Activated CD8-positive, alpha-beta memory T cell treated with anti-CD3 and anti-CD28 coated beads for 4 hours (primary cell): ENCODE results near the gene RPL4.
"Not testable (repeated sequence)": the region's sequence is repeated elsewhere in the genome, so short reads cannot be mapped to it uniquely, and the experiment has no call there.

Source experiments
- DNase-seq, 2 donors: peaks; one replicate each; pipeline ENCODE4 v3.0.0-alpha.2; 2020; ENCODE audit warnings: low read depth in 2 of 2

Gene RPL4

GRCh38 chr15:66504563-66505429 is at the start of gene RPL4, which contains the start of gene ZWILCH:
Gene RPL4 (minus strand): TSS chr15:66504855. CDS start chr15:66504790, 65 bp downstream.
Gene ZWILCH (plus strand): TSS chr15:66505326. CDS start chr15:66505339, 13 bp downstream.
- peak; percentile 55 to 70 for DNase-seq

DNA sequence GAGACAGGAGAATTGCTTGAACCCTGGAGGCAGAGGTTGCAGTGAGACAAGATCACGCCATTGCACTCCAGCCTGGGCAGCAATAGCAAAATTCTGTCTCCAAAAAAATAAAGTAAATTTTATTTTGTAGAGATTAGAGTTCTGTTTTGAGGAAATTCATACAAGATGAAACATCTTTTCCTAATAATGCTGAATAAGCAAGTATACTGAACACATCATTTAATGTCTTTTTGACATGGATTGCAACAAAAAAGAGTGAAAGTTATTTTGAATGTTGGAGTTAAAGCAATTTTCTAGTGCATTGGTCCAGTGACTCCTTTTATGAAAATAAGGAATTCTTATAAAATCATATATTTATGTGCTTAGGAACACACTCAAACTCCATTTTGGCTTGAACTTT is 40.6 kb upstream of the RPL4 start:
- no peak for DNase-seq

DNA sequence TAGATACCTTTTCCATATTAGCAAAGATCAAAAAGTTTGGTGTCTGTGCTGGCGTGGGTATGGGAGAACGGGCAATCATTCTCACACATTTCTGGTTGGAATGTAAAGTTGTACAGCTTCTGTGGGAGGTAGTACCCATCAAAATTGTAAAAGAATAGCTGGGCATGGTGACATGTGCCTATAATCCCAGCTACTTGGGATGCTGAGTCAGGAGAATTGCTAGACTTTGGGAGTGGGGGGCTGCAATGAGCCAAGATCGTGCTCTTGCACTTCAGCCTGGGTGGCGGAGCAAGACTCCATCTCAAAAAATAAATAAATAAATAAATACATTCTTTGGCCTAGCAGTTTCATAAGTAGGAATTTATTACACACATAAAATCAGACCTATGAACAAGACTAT is 38.2 kb upstream of the RPL4 start:
- DNase-seq: no peak

GRCh38 chr15:66535056-66535455 is 30.4 kb upstream of the RPL4 start:
- no peak for DNase-seq

- DNase-seq: no peak
These were observed 20.2 kb upstream of the RPL4 start for GRCh38 chr15:66524838-66525237.

DNA sequence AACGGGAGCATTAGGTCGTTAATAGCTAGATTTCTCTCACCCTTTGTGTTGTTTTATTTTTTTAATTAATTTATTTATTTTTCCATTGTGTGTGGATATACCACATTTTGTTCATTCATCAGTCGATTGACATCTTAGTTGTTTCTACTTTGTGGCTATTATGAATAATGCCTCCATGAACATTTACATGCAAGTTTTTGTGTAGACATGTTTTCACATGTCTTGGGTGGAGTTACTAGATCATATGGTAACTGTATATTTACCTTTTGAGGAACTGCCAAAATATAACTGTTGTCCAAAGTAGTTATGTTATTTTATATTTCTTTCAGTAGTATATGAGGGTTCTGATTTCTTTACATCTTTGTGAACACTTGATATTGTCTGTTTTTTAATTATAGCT is 19.3 kb upstream of the RPL4 start:
- no peak for DNase-seq

DNA sequence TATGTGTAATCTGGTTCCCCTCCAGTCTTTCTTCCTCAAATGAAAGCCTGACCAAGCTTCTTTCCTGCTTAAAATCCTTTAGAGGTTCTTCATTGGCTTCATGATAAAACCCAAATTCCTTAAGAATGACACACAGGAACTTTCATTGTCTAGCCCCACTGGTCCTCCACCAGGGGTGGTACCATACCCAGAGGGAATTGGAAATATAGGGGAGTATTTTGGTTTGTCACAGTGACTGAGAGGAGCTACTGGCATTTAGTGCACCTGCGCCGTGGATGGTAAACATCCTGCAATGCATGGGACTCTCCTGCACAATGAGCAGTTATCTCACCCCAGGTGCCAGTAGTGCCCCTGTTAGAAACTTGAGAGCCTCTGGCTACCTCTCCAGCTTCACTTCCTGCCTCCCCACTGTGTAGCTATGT is 11.3 kb upstream of the RPL4 start:
- no peak for DNase-seq

GRCh38 chr15:66514586-66514985 is 9.9 kb upstream of the RPL4 start:
- no peak for DNase-seq

DNA sequence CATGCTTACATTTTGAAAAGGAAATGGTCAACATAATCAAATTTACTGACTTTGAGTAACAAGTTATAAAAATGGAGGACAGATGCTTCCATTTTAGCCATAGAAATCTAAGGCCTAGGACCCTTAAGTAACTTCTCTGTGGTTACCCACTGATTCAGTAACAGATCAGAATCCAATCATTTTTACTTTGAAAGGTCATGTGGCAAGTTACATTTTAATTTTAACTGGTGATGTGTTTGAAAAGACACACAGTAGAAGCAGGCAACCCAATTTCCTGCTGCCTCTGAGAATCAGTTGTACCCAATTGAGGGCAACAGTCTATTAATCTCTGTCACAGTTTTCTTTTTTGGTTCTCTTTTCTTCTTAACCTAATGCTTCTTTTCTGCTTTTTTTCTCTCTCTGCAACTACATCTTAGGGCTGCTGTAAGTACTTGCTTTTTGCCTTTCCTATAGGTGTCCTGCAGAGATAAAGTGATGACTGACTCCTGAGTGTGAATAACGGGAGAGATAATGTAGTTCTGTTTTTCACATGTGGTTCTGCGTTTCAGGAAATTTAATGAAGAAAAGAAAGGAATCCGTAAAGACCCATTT is 3.7 kb upstream of the RPL4 start:
- DNase-seq: no peak

GRCh38 chr15:66505818-66506217 is 1.2 kb upstream of the RPL4 start:
- no peak for DNase-seq

DNA sequence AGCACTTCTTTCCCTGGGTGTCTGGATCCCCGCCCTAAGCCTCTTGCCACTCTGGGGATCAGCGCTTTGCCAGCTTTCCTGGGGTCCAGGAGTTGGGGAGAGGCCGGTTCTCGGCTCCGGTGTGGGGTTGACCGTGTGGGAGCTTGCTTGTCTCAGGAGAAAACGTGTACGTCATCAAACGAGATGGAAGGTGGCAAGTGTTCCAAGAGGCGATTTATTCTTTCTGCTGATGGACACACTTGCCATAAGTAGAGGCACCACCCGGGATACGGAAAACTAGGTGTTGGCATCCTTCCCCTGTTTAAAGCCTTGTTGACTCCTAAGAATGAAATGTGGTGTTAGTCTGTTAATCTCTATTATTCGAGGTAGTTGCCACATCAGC is 766 bp upstream of the RPL4 start:
- no peak for DNase-seq

- no peak for DNase-seq
These were observed 684 bp downstream of the RPL4 start for GRCh38 chr15:66503780-66504562.

- not testable (repeated sequence) for DNase-seq
These were observed 1.5 kb downstream of the RPL4 start for GRCh38 chr15:66503041-66503648.

GRCh38 chr15:66502491-66502890 is 2.2 kb downstream of the RPL4 start:
- no peak for DNase-seq

DNA sequence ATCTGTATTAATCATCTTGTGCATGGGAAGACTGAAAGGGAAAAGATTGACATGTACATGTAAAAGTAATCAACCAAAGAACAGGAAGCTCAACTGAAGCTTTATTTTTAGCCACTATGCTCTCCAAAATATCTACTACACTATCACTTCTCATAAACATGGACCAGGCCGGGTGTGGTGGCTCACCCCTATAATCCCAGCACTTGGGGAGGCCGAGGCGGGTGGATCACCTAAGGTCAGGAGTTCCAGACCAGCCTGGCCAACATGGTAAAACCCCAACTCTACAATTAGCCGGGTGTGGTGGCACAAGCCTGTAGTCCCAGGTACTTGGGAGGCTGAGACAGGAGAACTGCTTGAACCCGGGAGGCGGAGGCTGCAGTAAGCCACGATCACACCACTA is 4.3 kb downstream of the RPL4 start:
- DNase-seq: not testable (repeated sequence)

GRCh38 chr15:66498501-66499386 is 5.9 kb downstream of the RPL4 start:
- DNase-seq: no peak

DNA sequence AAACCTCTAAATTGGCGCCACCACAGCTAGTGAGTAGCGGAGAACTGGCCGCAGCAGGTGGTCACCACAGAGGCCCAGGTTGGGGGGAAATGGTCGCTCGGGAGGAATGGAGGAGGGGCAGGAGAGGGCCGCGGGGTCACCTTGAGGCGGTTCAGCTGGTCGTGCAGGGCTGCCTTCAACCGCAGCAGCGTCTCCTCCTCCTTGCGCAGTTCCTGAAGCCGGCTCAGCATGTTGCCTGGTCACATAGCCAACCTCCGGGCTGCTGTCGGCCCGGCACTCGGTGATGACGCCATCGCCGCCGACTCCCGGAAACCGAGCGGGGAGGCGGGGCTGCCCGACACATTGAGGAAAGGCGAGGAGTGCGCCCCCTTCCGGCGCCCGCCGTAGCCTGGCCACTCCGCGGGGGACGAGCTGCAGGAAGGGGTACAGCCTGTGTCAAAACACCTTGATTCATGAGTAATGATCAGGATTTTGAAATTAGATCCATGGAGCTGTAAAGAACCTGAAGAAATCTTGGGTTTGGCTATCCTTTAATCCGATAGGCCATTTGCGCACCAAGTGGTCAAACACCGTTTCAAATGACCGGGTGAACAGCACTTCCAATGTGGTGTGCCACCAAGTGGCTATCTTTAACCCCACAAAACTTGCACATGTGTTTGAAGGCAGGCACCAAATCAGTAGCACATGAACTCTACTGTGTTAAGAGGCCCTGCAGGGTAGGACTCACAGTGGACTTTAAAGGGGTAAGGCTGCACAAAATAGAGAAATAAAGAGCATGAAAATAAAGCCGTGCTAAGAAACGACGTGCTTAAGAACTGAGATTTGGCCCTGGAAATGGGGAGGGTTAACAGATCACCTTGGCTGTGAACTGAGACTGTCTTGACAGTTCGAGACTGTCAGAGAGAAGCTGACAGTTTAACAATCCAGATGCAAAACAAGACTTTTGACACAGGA is 6.9 kb downstream of the RPL4 start, which contains the start of gene SNAPC5:
Gene SNAPC5 (minus strand): TSS at position 261 of the 954 bp plus-strand sequence. CDS start 31 bp downstream, at position 230.
- DNase-seq: peak; percentile 94

- peak in 1 of 2 donors; percentile 0 for DNase-seq
These were observed 7.6 kb downstream of the RPL4 start for GRCh38 chr15:66496951-66497501.

DNA sequence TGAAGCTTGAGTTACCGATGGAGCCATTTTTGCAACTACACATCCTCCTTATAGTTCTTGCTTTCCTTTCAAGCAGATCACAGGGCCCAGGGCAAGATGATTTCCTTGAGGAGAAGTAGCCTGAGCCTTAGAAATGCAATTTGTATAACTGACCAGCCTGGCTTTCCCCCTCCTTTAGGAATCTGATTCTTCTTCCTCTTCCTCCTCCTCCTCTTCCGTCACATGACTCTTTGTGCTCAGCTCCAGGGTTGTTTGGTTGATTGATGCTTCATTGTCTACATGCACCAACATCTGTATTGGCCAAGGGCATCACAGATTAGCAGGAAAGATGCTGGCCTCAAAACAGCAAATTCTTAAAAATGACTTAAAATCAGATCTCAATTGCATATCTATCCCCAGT is 10.4 kb downstream of the RPL4 start:
- DNase-seq: no peak
